Ascending aorta (tissue), 2 donors: Measurements from ENCODE around the gene PID1. TPM values are rescaled to one million over a fixed set of nuclear protein-coding genes. Genes with fewer than 3 reads are reported as not detected.
"Not testable (repeated sequence)": the region's sequence is repeated elsewhere in the genome, so short reads cannot be mapped to it uniquely, and the experiment has no call there.

ENCODE experiments used
- DNase-seq, 2 donors: peaks; one replicate each; pipeline ENCODE4 v3.0.0-alpha.2; 2019; ENCODE audit warnings: low spot score in 2 of 2
- H3K27ac ChIP-seq, 2 donors: fragments of 200-600 bp; sonication (generic); one replicate each; pipeline ENCODE4 v1.5.1; 2016 to 2017; ENCODE audit warnings: mild to moderate bottlenecking in 1 of 2
- H3K27me3 ChIP-seq: fragments of 200-600 bp; sonication (generic); one replicate; pipeline ENCODE4 v1.5.1; 2017
- H3K36me3 ChIP-seq, 2 donors: fragments of 200-600 bp; sonication (generic); one replicate each; pipeline ENCODE4 v1.5.1; 2016
- H3K4me1 ChIP-seq, 2 donors: fragments of 200-600 bp; sonication (generic); one replicate each; pipeline ENCODE4 v1.5.1; 2016 to 2017; ENCODE audit warnings: mild to moderate bottlenecking in 1 of 2
- H3K4me3 ChIP-seq, 2 donors: fragments of 200-600 bp; sonication (generic); one replicate each; pipeline ENCODE4 v1.5.1; 2016 to 2017; ENCODE audit warnings: mild to moderate bottlenecking in 1 of 2
- H3K9me3 ChIP-seq, 2 donors: fragments of 200-600 bp; sonication (generic); one replicate each; pipeline ENCODE4 v1.5.1; 2016
- CTCF ChIP-seq, 3 experiments: fragments of 200-600 bp in 2 of 3; fragments of 450-650 bp in 1 of 3; sonication (generic) in 2 of 3; IDR thresholded peaks; one replicate each; pipeline ENCODE4 v1.5.1; 2016 to 2019; ENCODE audit warnings: antibody characterized with exemption in 3 of 3, mild to moderate bottlenecking in 1 of 3, moderate library complexity in 1 of 3
- intact Hi-C: fragments of 100-400 bp; cut with DNase I; formaldehyde crosslinking; loops from one replicate; pipeline ENCODE4 v1.15.1; 2023
- total RNA-seq: library from RNA; depleted of rRNA; stranded (reverse); fragments of >200 nt; gene quantifications from one replicate; pipeline ENCODE4 v1.1.0, GENCODE V29; 2016

PID1 gene
- total RNA-seq, 1 donor from 2014 or later, result 38.4 TPM

- TF ChIP-seq CTCF (IDR thresholded peaks at IDR 0.05), result no peak
- intact Hi-C loops, result no loop called here
- no peaks in the 10 kb centered on the region for H3K36me3 ChIP-seq
Measured at GRCh38 chr2:229081411-229081810, 189.7 kb downstream of the PID1 start.

GRCh38 chr2:229080172-229080571, 190.9 kb downstream of the PID1 start:
- no peaks in the 10 kb centered on the region for H3K27me3 ChIP-seq
- peaks cover 0 to 5% of the 10 kb centered on the region in 2 donors for H3K4me1 ChIP-seq
- no peak overlapping the region for H3K4me3 ChIP-seq
- TF ChIP-seq CTCF (IDR thresholded peaks at IDR 0.05), result no peak
- intact Hi-C loops, result no loop called here
- peaks cover 0 to 8% of the 10 kb centered on the region in 2 donors for H3K9me3 ChIP-seq
- no peak for DNase-seq
- no peak overlapping the region for H3K27ac ChIP-seq
- no peaks in the 10 kb centered on the region for H3K36me3 ChIP-seq

More at GRCh38 chr2:229081411-229081810, 189.7 kb downstream of the PID1 start:
- H3K4me1 ChIP-seq, result peaks cover 0 to 5% of the 10 kb centered on the region in 2 donors
- DNase-seq, result no peak
- H3K27me3 ChIP-seq, result no peaks in the 10 kb centered on the region
- H3K27ac ChIP-seq, result no peak overlapping the region
- no peak overlapping the region for H3K4me3 ChIP-seq
- no peaks in the 10 kb centered on the region for H3K9me3 ChIP-seq

GRCh38 chr2:229076886-229077285, 194.2 kb downstream of the PID1 start:
- H3K36me3 ChIP-seq, result not testable (repeated sequence)

GRCh38 chr2:229073935-229074334, 197.2 kb downstream of the PID1 start:
- no peaks in the 10 kb centered on the region for H3K27me3 ChIP-seq
- H3K4me1 ChIP-seq, result no peaks in the 10 kb centered on the region
- peaks cover 0 to 8% of the 10 kb centered on the region in 2 donors for H3K9me3 ChIP-seq
- DNase-seq, result no peak
- no peak overlapping the region for H3K27ac ChIP-seq
- no peak for TF ChIP-seq CTCF (IDR thresholded peaks at IDR 0.05)
- H3K4me3 ChIP-seq, result no peak overlapping the region
- intact Hi-C loops, result no loop called here
- H3K36me3 ChIP-seq, result peaks cover 0 to 2% of the 10 kb centered on the region in 2 donors

More at GRCh38 chr2:229076886-229077285, 194.2 kb downstream of the PID1 start:
- H3K27ac ChIP-seq, H3K4me1 ChIP-seq, H3K4me3 ChIP-seq, H3K27me3 ChIP-seq, intact Hi-C loops, DNase-seq, H3K9me3 ChIP-seq: not testable (repeated sequence)

GRCh38 chr2:229071292-229071976, 199.7 kb downstream of the PID1 start:
- H3K27ac ChIP-seq, result no peak overlapping the region
- DNase-seq, result no peak
- no peaks in the 10 kb centered on the region for H3K4me1 ChIP-seq
- no peaks in the 10 kb centered on the region for H3K27me3 ChIP-seq
- H3K9me3 ChIP-seq, result peaks cover 0 to 8% of the 10 kb centered on the region in 2 donors
- intact Hi-C loops, result no loop called here
- no peak overlapping the region for H3K4me3 ChIP-seq
- H3K36me3 ChIP-seq, result peaks cover 0 to 2% of the 10 kb centered on the region in 2 donors
- no peak for TF ChIP-seq CTCF (IDR thresholded peaks at IDR 0.05)

- Histone ChIP-seq H3K4me3 (no peak overlapping the region), H3K9me3 (no peaks in the 10 kb centered on the region), H3K4me1 (no peaks in the 10 kb centered on the region), H3K27ac (no peak overlapping the region), H3K36me3 (no peaks in the 10 kb centered on the region), H3K27me3 (no peaks in the 10 kb centered on the region)
- DNase-seq, result no peak
- no peak for TF ChIP-seq CTCF (IDR thresholded peaks at IDR 0.05)
- intact Hi-C loops, result no loop called here
Measured at GRCh38 chr2:229066121-229066715, 204.9 kb downstream of the PID1 start.
